Stimulated activated CD8-positive, alpha-beta memory T cell treated with anti-CD3 and anti-CD28 coated beads, Interleukin-4, amount 100 ng/mL, for 24 hours (primary cell): ENCODE data around the gene OR56A4.
"Not testable (repeated sequence)": the region's sequence is repeated elsewhere in the genome, so short reads cannot be mapped to it uniquely, and the experiment has no call there.

Source experiments
- DNase-seq: peaks from one replicate; pipeline ENCODE4 v3.0.0-alpha.2; 2020; ENCODE audit warnings: low read depth

The OR56A4 gene

DNA sequence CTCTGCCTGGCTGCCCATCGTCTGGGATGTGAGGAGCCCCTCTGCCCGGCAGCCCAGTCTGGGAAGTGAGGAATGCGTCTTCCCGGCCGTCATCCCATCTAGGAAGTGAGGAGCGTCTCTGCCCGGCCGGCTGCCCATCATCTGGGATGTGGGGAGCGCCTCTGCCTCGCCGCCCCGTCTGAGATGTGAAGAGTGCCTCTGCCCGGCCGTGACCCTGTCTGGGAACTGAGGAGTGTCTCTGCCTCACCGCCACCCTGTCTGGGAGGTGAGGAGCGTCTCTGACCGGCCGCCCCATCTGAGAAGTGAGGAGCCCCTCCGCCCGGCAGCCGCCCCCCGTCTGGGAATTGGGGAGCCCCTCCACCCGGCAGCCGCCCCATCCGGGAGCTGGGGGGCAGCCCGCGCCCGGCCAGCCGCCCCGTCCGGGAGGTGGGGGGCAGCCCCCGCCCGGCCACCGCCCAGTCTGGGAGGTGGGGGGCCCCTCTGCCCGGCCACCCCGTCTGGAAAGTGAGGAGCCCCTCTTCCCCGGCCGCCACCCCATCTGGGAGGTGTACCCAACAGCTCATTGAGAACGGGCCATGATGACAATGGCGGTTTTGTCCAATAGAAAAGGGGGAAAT is 45.9 kb downstream of the OR56A4 start:
- not testable (repeated sequence) for DNase-seq

DNA sequence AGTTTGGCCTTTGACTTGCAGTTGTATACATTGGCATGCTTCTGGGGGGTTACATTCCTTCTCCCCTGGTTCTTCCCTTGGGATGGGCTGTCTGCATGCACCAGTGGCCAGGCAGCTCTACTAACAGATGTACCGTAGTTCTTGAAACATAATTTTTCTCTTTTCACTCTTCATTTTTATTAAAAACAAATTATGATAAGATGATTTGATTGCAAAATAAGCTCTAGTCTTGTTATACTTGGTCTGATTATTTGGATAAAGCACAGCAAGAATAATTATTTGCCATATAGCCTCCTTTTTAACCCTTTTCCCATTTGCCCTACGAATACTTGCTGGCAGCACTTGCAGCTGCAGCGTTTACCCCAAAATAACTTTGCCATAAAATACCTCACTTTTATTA is 51.2 kb downstream of the OR56A4 start:
- no peak for DNase-seq
